GM21528 (cell line): ENCODE data around the gene CSNK1G1.

Experiments used
- ATAC-seq: cut with Tn5 transposase; IDR thresholded peaks from one replicate; pipeline ENCODE4 v1.9.1; 2021; ENCODE audit warnings: mild to moderate bottlenecking, moderate library complexity; ENCODE audit not compliant: unreplicated experiment, low FRiP score

CSNK1G1 gene

DNA sequence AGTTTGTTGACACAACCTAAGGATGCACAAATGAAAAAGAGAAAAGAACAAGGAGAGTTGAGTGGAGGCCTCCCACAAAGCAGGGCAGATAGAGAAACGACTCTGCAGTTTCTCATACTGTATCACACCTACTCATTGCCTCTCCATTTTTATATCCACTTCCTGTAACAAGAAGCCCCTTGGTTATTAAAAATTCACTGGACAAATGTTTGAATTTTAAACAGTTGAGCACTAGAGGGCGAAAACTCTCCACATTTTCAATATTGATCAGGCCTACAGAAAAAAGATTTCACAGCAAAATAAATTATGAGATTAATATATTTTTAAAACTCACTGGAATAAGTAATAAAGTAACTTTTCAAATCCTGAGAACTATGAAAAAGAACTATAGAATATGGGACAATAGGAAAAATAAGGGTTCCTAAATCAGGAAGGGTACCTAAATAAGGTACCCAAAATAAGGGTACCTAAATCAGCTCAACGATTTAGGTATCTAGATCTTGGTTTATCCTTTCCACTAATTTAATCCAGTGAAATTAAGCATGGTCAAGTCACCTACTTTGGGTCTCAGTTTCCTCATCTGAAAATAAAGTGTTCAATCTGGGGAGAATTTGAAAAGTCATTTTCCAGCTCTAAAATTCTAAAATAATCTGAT lies 146.2 kb downstream of the CSNK1G1 start:
- no peak for ATAC-seq

DNA sequence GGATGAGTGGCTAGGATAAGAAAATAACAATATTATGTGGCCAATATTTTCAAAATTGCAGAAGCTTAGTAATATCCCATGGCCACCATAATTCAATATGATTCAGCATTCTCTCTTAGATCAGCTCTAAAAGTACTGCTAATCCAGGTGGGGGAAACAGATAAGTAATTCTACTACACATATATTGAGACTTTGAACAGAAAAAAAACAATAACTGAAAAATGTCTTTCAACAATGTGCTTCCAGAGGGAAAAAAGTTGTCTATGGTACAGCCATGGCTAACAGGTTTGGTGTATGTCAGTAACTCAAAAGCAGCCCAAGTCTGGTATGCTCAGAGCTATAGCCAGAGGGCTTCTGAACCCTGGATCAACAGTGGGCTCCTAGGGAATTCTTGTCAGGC lies 150.8 kb downstream of the CSNK1G1 start:
- no peak for ATAC-seq

- ATAC-seq = no peak
Measured at GRCh38 chr15:64197425-64197824, 158.5 kb downstream of the CSNK1G1 start.

DNA sequence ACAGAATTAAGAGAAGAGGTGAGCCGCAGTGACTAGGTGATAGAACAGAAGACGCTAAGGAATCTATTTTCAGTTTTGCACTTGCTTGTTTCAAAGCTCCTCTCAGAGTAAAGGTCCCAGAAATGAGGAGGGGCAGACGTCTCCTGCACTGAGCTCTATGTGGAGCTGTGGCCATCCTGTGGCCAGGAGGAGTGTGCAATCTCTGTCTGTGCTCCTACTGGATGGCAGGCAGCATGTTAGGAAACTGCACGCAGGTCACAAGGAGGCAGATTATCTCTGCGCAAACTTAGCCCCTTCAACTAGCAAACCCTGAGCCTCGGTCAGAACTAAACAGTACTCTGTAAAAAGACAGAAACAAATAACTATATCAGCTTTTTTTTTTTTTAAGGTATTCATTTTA lies 162.0 kb downstream of the CSNK1G1 start:
- ATAC-seq = no peak

GRCh38 chr15:64191971-64192830 lies 163.8 kb downstream of the CSNK1G1 start:
- ATAC-seq = no peak

- no peak for ATAC-seq
Measured at GRCh38 chr15:64187396-64188191, 168.4 kb downstream of the CSNK1G1 start.

- no peak for ATAC-seq
Measured at GRCh38 chr15:64185146-64185911, 170.6 kb downstream of the CSNK1G1 start.

DNA sequence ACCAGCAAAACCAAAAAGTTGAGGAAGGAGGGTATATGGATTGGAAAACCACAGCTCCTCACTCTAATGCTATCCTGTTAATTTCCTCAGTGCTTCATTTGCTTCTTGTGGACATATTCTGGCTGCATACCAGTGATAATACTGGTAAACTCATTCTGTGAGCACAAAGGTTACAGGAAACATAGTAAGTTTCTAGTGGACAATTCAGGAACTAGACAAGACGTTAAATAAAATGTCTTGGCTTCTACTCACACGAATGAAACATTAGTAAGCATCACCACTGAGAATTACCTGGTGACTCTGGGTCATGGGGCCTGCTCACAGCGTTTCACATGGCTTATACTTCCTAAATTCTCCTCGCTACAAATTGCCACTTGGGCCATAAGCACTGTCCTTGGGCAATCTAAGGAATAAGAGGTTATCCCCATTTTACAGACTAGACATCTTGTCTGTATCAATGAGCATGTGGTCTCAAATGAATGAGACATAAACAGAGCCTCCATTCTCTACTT lies 173.1 kb downstream of the CSNK1G1 start:
- ATAC-seq = no peak

DNA sequence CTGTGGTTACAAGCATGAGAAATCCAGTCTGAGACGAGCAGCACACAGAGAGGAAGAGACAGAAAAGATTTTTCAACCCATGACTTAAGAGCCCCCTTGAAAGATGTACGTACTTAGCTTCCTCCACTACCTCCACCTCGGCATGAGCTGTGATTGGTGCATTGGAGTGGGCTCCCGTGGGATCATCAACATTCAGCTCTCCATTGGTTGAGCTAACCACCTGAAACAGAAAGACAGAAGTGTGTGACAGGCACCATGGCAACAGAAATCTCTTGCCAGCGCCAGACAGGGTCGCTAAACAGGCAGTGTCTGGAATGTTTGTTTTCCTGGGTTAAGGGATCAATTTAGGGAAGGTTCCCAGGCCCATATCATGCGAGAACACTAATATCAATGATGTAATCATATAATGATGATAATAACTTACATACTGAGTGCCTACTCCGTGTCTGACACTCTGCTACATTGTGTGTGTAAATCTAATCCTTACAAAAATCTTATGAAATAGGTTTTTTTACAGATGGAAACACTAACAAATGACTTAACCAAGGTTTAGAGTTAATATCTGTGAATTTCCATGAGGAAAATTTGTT lies 175.6 kb downstream of the CSNK1G1 start:
- peak; percentile 71 for ATAC-seq

DNA sequence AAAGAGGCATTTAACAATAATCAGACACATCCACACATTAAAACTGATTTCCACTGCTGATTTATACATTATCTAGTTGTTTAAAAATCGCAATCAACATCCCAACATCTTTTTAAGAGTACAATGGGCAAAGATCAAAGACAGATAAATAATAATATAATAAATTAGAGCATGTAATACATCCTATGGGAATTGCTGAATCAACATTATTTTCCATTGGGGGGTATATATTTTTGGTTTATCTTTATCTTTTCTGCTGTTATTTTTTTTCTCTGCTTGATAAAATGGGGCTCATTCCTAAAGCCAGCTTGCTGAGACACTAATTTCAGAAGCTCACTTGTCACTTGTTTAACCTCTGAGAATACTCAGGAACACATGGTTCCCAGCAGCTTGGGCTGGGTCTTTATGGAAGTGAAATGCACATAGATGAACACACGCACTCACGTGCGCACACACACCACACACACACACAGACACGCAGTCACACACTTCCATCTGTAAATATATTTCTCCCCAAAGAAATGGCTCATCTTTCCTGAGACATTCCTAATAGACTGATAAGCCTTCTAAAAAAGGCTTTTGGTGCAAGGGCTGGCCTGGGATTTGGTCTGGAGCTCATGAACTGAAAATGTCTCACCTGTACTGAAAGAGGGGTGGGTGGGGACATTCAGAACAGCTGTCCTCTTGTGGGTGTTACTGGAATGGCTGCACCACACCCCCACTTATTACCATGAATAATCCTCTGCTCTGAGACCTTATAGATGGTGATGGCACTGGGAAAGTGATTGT lies 189.7 kb downstream of the CSNK1G1 start:
- ATAC-seq = no peak

DNA sequence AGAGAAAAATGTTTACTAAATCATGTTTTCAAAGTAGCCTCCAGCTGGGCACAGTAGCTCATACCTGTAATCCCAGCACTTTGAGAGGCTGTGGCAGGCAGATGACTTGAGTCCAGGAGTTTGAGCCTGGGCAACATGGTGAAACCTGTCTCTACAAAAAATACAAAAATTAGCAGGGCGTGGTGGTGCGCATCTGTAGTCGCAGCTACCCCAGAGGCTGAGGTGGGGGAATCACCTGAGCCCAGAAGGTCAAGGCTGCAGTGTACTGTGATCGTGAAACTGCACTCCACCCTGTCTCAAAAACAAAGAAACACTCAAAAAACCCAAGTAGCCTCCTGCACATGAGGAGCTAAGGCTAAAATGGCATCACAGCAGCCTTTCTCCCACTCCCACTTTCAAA lies 191.5 kb downstream of the CSNK1G1 start:
- ATAC-seq = no peak

GRCh38 chr15:64163659-64164362 lies 192.2 kb downstream of the CSNK1G1 start:
- ATAC-seq = peak; percentile 8

GRCh38 chr15:64162869-64163658 lies 192.9 kb downstream of the CSNK1G1 start, which contains the start of gene PPIB:
TSS of gene PPIB (minus strand) at chr15:64163022. CDS start at chr15:64162986, 36 bp downstream.
- ATAC-seq = peak; percentile 84

- ATAC-seq = peak; percentile 32
Measured at GRCh38 chr15:64162478-64162868, 193.5 kb downstream of the CSNK1G1 start.

DNA sequence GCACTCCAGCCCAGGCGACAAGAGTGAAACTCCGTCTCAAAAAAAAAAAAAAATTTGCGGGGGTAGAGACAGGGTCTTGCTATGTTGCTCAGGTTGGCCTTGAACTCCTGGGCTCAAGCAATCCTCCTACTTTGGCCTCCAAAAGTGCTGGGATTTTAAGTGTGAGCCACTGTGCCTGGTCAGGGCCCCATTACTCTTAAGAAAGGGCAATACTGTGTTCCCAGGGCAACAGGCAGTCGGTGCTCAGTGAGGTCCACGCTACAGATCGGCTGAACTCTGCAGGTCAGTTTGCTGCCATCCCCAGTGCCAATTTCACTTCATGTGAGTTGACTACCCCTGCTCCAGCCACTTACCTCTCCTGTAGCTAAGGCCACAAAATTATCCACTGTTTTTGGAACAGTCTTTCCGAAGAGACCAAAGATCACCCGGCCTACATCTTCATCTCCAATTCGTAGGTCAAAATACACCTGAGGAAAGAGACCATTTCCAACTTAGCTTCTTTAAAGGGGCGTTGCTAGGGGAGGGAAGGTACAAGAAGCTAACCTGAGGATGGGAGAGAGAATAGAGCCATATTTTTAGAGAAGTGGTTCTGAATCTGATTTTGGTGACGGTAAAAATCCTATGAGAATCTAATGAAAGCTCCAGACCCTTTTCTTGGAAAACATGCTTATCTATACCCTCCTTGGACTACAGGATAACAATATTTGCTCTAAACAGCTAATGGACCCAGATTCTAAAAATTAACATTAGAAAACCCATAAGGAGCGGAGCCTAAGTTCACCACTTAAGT lies 194.1 kb downstream of the CSNK1G1 start:
- ATAC-seq = no peak

- ATAC-seq = no peak
Measured at GRCh38 chr15:64158363-64159134, 197.4 kb downstream of the CSNK1G1 start.
